ENCODE measurements around the gene HIP1. TPM values are rescaled to one million over a fixed set of nuclear protein-coding genes. Genes with fewer than 3 reads are reported as not detected.

The HIP1 gene
- total and polyA plus RNA-seq, 4 donors = 10.2 to 51.2 (median 28.6) TPM

GRCh38 chr7:75591467-75592255 lies 147.1 kb downstream of the HIP1 start:
- no peak overlapping the region for H3K9ac ChIP-seq (ENCODE audit: insufficient read depth in 1 of 2, low read length in 2 of 2)
- H3K36me3 ChIP-seq (ENCODE audit: control insufficient read depth in 4 of 4, insufficient read depth in 4 of 4, low read length in 4 of 4) = peaks cover 0 to 25% (median 11%) of the 10 kb centered on the region in 4 donors
- DNase-seq (no peak), ATAC-seq (ENCODE audit: insufficient read depth, low FRiP score) (no peak)
- WGBS, 2 donors = 84 to 88% methylated on average over 5 of the region's 5 CpGs
- no peak overlapping the region for H3K4me3 ChIP-seq
- peaks cover 0 to 1% (median 0%) of the 10 kb centered on the region in 5 donors for H3K4me1 ChIP-seq (ENCODE audit: control insufficient read depth in 5 of 5, insufficient read depth in 5 of 5, low read length in 5 of 5)
- H3K9me3 ChIP-seq (ENCODE audit: control insufficient read depth in 4 of 4, insufficient read depth in 3 of 4, low read length in 3 of 4) = no peaks in the 10 kb centered on the region
- no peaks in the 10 kb centered on the region for H3K27me3 ChIP-seq (ENCODE audit: control insufficient read depth in 3 of 3, insufficient read depth in 3 of 3, low read length in 2 of 3)
- H3K27ac ChIP-seq (ENCODE audit: low read depth in 1 of 2, low read length in 1 of 2) = no peak overlapping the region
- no peak for TF ChIP-seq CTCF (IDR thresholded peaks at IDR 0.05; ENCODE audit: control extremely low read depth, extremely low read depth)

- Histone ChIP-seq H3K4me3 (no peak overlapping the region), H3K9ac (ENCODE audit: insufficient read depth in 1 of 2, low read length in 2 of 2) (no peak overlapping the region), H3K4me1 (ENCODE audit: control insufficient read depth in 5 of 5, insufficient read depth in 5 of 5, low read length in 5 of 5) (peaks cover 0 to 1% (median 0%) of the 10 kb centered on the region in 5 donors), H3K9me3 (ENCODE audit: control insufficient read depth in 4 of 4, insufficient read depth in 3 of 4, low read length in 3 of 4) (no peaks in the 10 kb centered on the region), H3K27ac (ENCODE audit: low read depth in 1 of 2, low read length in 1 of 2) (no peak overlapping the region), H3K27me3 (ENCODE audit: control insufficient read depth in 3 of 3, insufficient read depth in 3 of 3, low read length in 2 of 3) (no peaks in the 10 kb centered on the region), H3K36me3 (ENCODE audit: control insufficient read depth in 4 of 4, insufficient read depth in 4 of 4, low read length in 4 of 4) (peaks cover 0 to 36% (median 15%) of the 10 kb centered on the region in 4 donors)
- no peak for DNase-seq
- no peak for TF ChIP-seq CTCF (IDR thresholded peaks at IDR 0.05; ENCODE audit: control extremely low read depth, extremely low read depth)
- no peak for ATAC-seq (ENCODE audit: insufficient read depth, low FRiP score)
- 88 to 97% methylated on average over 2 of the region's 2 CpGs for WGBS, 2 donors
Measured at GRCh38 chr7:75590373-75591005, 148.3 kb downstream of the HIP1 start.

GRCh38 chr7:75584354-75584753 lies 154.4 kb downstream of the HIP1 start:
- peak in 1 of 3 donors; percentile 29 for DNase-seq
- no peak overlapping the region for H3K9ac ChIP-seq (ENCODE audit: insufficient read depth in 1 of 2, low read length in 2 of 2)
- no peak overlapping the region for H3K27ac ChIP-seq (ENCODE audit: low read depth in 1 of 2, low read length in 1 of 2)
- no peaks in the 10 kb centered on the region for H3K27me3 ChIP-seq (ENCODE audit: control insufficient read depth in 3 of 3, insufficient read depth in 3 of 3, low read length in 2 of 3)
- TF ChIP-seq CTCF (IDR thresholded peaks at IDR 0.05; ENCODE audit: control extremely low read depth, extremely low read depth) = no peak
- peaks cover 7 to 46% (median 9%) of the 10 kb centered on the region in 4 donors for H3K36me3 ChIP-seq (ENCODE audit: control insufficient read depth in 4 of 4, insufficient read depth in 4 of 4, low read length in 4 of 4)
- H3K4me3 ChIP-seq = no peak overlapping the region
- peaks cover 0 to 7% (median 0%) of the 10 kb centered on the region in 5 donors for H3K4me1 ChIP-seq (ENCODE audit: control insufficient read depth in 5 of 5, insufficient read depth in 5 of 5, low read length in 5 of 5)
- WGBS, 2 donors = 50 to 85% methylated on average over 5 of the region's 5 CpGs
- H3K9me3 ChIP-seq (ENCODE audit: control insufficient read depth in 4 of 4, insufficient read depth in 3 of 4, low read length in 3 of 4) = no peaks in the 10 kb centered on the region
- ATAC-seq (ENCODE audit: insufficient read depth, low FRiP score) = no peak
